HepG2 (cell line): ENCODE results near the gene SNPH. TPM values are rescaled to one million over a fixed set of nuclear protein-coding genes. Genes with fewer than 3 reads are reported as not detected.

Experiments used
- ARID3A ChIP-seq: IDR thresholded peaks from 2 replicates; pipeline ENCODE4 v1.6.1; 2012; ENCODE audit warnings: low read depth, low read length, improper control_type of control experiment
- ATF2 ChIP-seq: sonication (generic); formaldehyde crosslinking; IDR thresholded peaks from 2 replicates; pipeline ENCODE4 v1.4.0; 2020; ENCODE audit warnings: missing genetic modification reagents
- ATF7 ChIP-seq, 2 experiments: fragments of 450-650 bp in 1 of 2; sonication (generic) in 1 of 2; formaldehyde crosslinking in 1 of 2; IDR thresholded peaks; 2 replicates each; pipeline versions ENCODE4 v1.4.0 to v1.6.1; 2016 to 2020; ENCODE audit warnings: antibody characterized with exemption in 1 of 2, mild to moderate bottlenecking in 1 of 2, missing genetic modification reagents in 1 of 2
- DDIT3 ChIP-seq: sonication (generic); formaldehyde crosslinking; IDR thresholded peaks from 2 replicates; pipeline ENCODE4 v1.4.0; 2020; ENCODE audit warnings: mild to moderate bottlenecking, missing genetic modification reagents
- HMGA1 ChIP-seq: sonication (generic); formaldehyde crosslinking; conservative IDR thresholded peaks from 2 replicates; pipeline ENCODE4 v1.4.0; 2020; ENCODE audit warnings: missing genetic modification reagents
- HNF4A ChIP-seq: sonication (generic); formaldehyde crosslinking; IDR thresholded peaks from 2 replicates; pipeline ENCODE4 v1.4.0; 2020; ENCODE audit warnings: missing genetic modification reagents
- MTA3 ChIP-seq: sonication (generic); formaldehyde crosslinking; IDR thresholded peaks from 2 replicates; pipeline ENCODE4 v1.4.0; 2020; ENCODE audit warnings: missing genetic modification reagents
- MZF1 ChIP-seq: sonication (generic); formaldehyde crosslinking; IDR thresholded peaks from 2 replicates; pipeline ENCODE4 v1.8.1; 2023; ENCODE audit warnings: mild to moderate bottlenecking, missing genetic modification reagents, borderline replicate concordance
- PAXIP1 ChIP-seq: sonication (generic); formaldehyde crosslinking; conservative IDR thresholded peaks from 2 replicates; pipeline ENCODE4 v1.4.0; 2020; ENCODE audit warnings: mild to moderate bottlenecking, missing genetic modification reagents, moderate library complexity
- RAD21 ChIP-seq: fragments of 450-650 bp; formaldehyde crosslinking; IDR thresholded peaks from 2 replicates; pipeline ENCODE4 v1.5.0; 2020; ENCODE audit warnings: mild to moderate bottlenecking
- SALL1 ChIP-seq: sonication (generic); formaldehyde crosslinking; IDR thresholded peaks from 2 replicates; pipeline ENCODE4 v1.8.0; 2022; ENCODE audit warnings: mild to moderate bottlenecking, missing genetic modification reagents
- SNAPC2 ChIP-seq: sonication (generic); formaldehyde crosslinking; IDR thresholded peaks from 2 replicates; pipeline ENCODE4 v1.8.1; 2022; ENCODE audit warnings: mild to moderate bottlenecking, missing genetic modification reagents
- SOX13 ChIP-seq, 3 experiments: fragments of 450-650 bp in 1 of 3; sonication (generic) in 1 of 3; formaldehyde crosslinking in 1 of 3; IDR thresholded peaks in 2 of 3; conservative IDR thresholded peaks in 1 of 3; 2 replicates each; pipeline versions ENCODE4 v1.5.0 to v1.6.1; 2016 to 2020; ENCODE audit warnings: antibody characterized with exemption in 1 of 3, mild to moderate bottlenecking in 1 of 3, missing compliant biosample characterization in 1 of 3, missing genetic modification reagents in 1 of 3, moderate library complexity in 1 of 3
- SRF ChIP-seq: IDR thresholded peaks from 2 replicates; pipeline ENCODE4 v1.6.1; 2011; ENCODE audit warnings: mild to moderate bottlenecking, low read depth, low read length, moderate library complexity
- TSC22D2 ChIP-seq: sonication (generic); formaldehyde crosslinking; IDR thresholded peaks from 2 replicates; pipeline ENCODE4 v1.5.1; 2020; ENCODE audit warnings: missing genetic modification reagents, mild to moderate bottlenecking, borderline replicate concordance
- XRCC5 ChIP-seq: fragments of 200-400 bp; formaldehyde crosslinking; optimal IDR thresholded peaks from 2 replicates; pipeline ENCODE3; 2017; ENCODE audit warnings: mild to moderate bottlenecking, low read length
- ZIK1 ChIP-seq: sonication (generic); formaldehyde crosslinking; IDR thresholded peaks from 2 replicates; pipeline ENCODE4 v1.5.0; 2020; ENCODE audit warnings: mild to moderate bottlenecking, low read depth, missing genetic modification reagents, borderline replicate concordance
- ZNF225 ChIP-seq: sonication (generic); formaldehyde crosslinking; IDR thresholded peaks from 2 replicates; pipeline ENCODE4 v1.4.0; 2020; ENCODE audit warnings: mild to moderate bottlenecking, missing genetic modification reagents
- ZNF234 ChIP-seq: sonication (generic); formaldehyde crosslinking; conservative IDR thresholded peaks from 2 replicates; pipeline ENCODE4 v1.5.1; 2020; ENCODE audit warnings: mild to moderate bottlenecking, missing genetic modification reagents
- ZNF264 ChIP-seq: sonication (generic); formaldehyde crosslinking; IDR thresholded peaks from 2 replicates; pipeline ENCODE4 v1.4.0; 2020; ENCODE audit warnings: missing genetic modification reagents
- ZNF33A ChIP-seq: sonication (generic); formaldehyde crosslinking; IDR thresholded peaks from 2 replicates; pipeline ENCODE4 v1.5.1; 2020; ENCODE audit warnings: missing genetic modification reagents, mild to moderate bottlenecking, moderate library complexity, borderline replicate concordance
- polyA plus RNA-seq, 8 experiments: library from polyadenylated mRNA; depleted of rRNA in 3 of 8; stranded (reverse) in 7 of 8; unstranded in 1 of 8; fragments of >200 nt; fragmentation: Illumina TruSeq in 4 of 8; extraction: Trizol in 4 of 8; gene quantifications; 2 replicates each; pipeline versions ENCODE4 v1.2.1 to v1.2.3, GENCODE V29; 2011 to 2016; ENCODE audit warnings: low read depth in 4 of 8, missing spikeins in 1 of 8, mixed read lengths in 1 of 8; ENCODE audit not compliant: insufficient read depth in 1 of 8
- total RNA-seq, 5 experiments: library from RNA; depleted of rRNA; stranded (reverse); fragments of >200 nt; fragmentation: Illumina TruSeq; extraction: Trizol; gene quantifications; 2 replicates each; pipeline ENCODE4 v1.2.3, GENCODE V29; 2016; ENCODE audit warnings: low read depth in 1 of 5

Gene SNPH
- total and polyA plus RNA-seq, 2 of the 13 experiments (the other 11 are each of a cell fraction or from before 2014, with no cell fraction given), result 0.09 TPM; not detected in 1

GRCh38 chr20:1325173-1326030 lies 59.3 kb downstream of the SNPH start (continued):
- TF ChIP-seq PAXIP1 (CRISPR knock-in tag) (peak; percentile 73), ARID3A (no peak), ZNF264 (CRISPR knock-in tag) (peak; percentile 84; the same call in 1 of the 2 replicates), MTA3 (CRISPR knock-in tag) (no peak), ATF7 (IDR thresholded peaks at IDR 0.05) (peak; percentile 100), ATF7 (CRISPR knock-in tag; IDR thresholded peaks at IDR 0.05) (peak; percentile 98), HNF4A (CRISPR knock-in tag) (peak; percentile 63), ZNF234 (no peak; the same call in 1 of the 2 replicates), SRF (no peak), SOX13 (IDR thresholded peaks at IDR 0.05) (peak; percentile 48; the same call in 1 of the 2 replicates), SOX13 (CRISPR knock-in tag; conservative IDR thresholded peaks at IDR 0.05 in 1 of 2, IDR thresholded peaks at IDR 0.05 in 1 of 2) (peak; percentile 53 to 59; a peak in 1 of 4 replicates), ZNF33A (0 out of 2 replicates have a peak, but pooled peaks have one; percentile 64), ZIK1 (CRISPR knock-in tag) (no peak; the same call in 1 of the 2 replicates), ZNF225 (peak; percentile 77; the same call in 1 of the 2 replicates), ATF2 (peak; percentile 78), SNAPC2 (CRISPR knock-in tag) (no peak), SALL1 (peak; percentile 82), DDIT3 (CRISPR knock-in tag) (no peak), HMGA1 (CRISPR knock-in tag) (no peak), XRCC5 (peak; percentile 78), RAD21 (CRISPR knock-in tag) (peak; percentile 66), TSC22D2 (peak; percentile 96), MZF1 (CRISPR knock-in tag) (peak; percentile 83; the same call in 1 of the 2 replicates)
